Measurements from ENCODE around the gene ITPK1. TPM values are rescaled to one million over a fixed set of nuclear protein-coding genes. Genes with fewer than 3 reads are reported as not detected.

ITPK1 gene
- total and polyA plus RNA-seq, 2 experiments from 2014 or later = 33.0 to 42.9 TPM

- no peak overlapping the region for H3K4me3 ChIP-seq
- no peaks in the 10 kb centered on the region for H3K27me3 ChIP-seq
- no peak for TF ChIP-seq CTCF (IDR thresholded peaks at IDR 0.05; ENCODE audit: low read depth, low read length)
- DNase-seq (ENCODE audit: low read depth in 1 of 2, low spot score in 1 of 2) = no peak
- peaks cover 15% of the 10 kb centered on the region for H3K4me1 ChIP-seq (ENCODE audit: low read depth)
- H3K9me3 ChIP-seq (ENCODE audit: low read depth) = no peaks in the 10 kb centered on the region
- H3K27ac ChIP-seq = no peak overlapping the region
- no peaks in the 10 kb centered on the region for H3K36me3 ChIP-seq
Measured at GRCh38 chr14:92959761-92960680, 155.7 kb downstream of the ITPK1 start.

GRCh38 chr14:92959189-92959531 lies 156.6 kb downstream of the ITPK1 start:
- no peak for TF ChIP-seq CTCF (IDR thresholded peaks at IDR 0.05; ENCODE audit: low read depth, low read length)
- no peak overlapping the region for H3K27ac ChIP-seq

GRCh38 chr14:92958373-92959188 lies 157.1 kb downstream of the ITPK1 start:
- no peaks in the 10 kb centered on the region for H3K36me3 ChIP-seq
- no peak for TF ChIP-seq CTCF (IDR thresholded peaks at IDR 0.05; ENCODE audit: low read depth, low read length)
- no peaks in the 10 kb centered on the region for H3K9me3 ChIP-seq (ENCODE audit: low read depth)
- H3K4me3 ChIP-seq = no peak overlapping the region
- H3K27ac ChIP-seq = no peak overlapping the region
- H3K4me1 ChIP-seq (ENCODE audit: low read depth) = peaks cover 4% of the 10 kb centered on the region
- H3K27me3 ChIP-seq = no peaks in the 10 kb centered on the region
- no peak for DNase-seq (ENCODE audit: low read depth in 1 of 2, low spot score in 1 of 2)

More at GRCh38 chr14:92959189-92959531, 156.6 kb downstream of the ITPK1 start:
- no peak for DNase-seq (ENCODE audit: low read depth in 1 of 2, low spot score in 1 of 2)
- H3K36me3 ChIP-seq = no peaks in the 10 kb centered on the region
- H3K4me3 ChIP-seq = no peak overlapping the region
- H3K9me3 ChIP-seq (ENCODE audit: low read depth) = no peaks in the 10 kb centered on the region
- no peaks in the 10 kb centered on the region for H3K27me3 ChIP-seq
- H3K4me1 ChIP-seq (ENCODE audit: low read depth) = peaks cover 10% of the 10 kb centered on the region

GRCh38 chr14:92956961-92957360 lies 158.8 kb downstream of the ITPK1 start:
- no peaks in the 10 kb centered on the region for H3K4me1 ChIP-seq (ENCODE audit: low read depth)
- no peaks in the 10 kb centered on the region for H3K27me3 ChIP-seq
- H3K36me3 ChIP-seq = no peaks in the 10 kb centered on the region
- TF ChIP-seq CTCF (IDR thresholded peaks at IDR 0.05; ENCODE audit: low read depth, low read length) = no peak
- H3K9me3 ChIP-seq (ENCODE audit: low read depth) = no peaks in the 10 kb centered on the region
- H3K4me3 ChIP-seq = no peak overlapping the region
- DNase-seq (ENCODE audit: low read depth in 1 of 2, low spot score in 1 of 2) = no peak
- no peak overlapping the region for H3K27ac ChIP-seq

GRCh38 chr14:92955381-92955780 lies 160.3 kb downstream of the ITPK1 start:
- DNase-seq (ENCODE audit: low read depth in 1 of 2, low spot score in 1 of 2) = no peak
- no peak for TF ChIP-seq CTCF (IDR thresholded peaks at IDR 0.05; ENCODE audit: low read depth, low read length)

More at GRCh38 chr14:92955381-92955780, 160.3 kb downstream of the ITPK1 start:
- Histone ChIP-seq H3K27me3 (no peaks in the 10 kb centered on the region), H3K36me3 (no peaks in the 10 kb centered on the region), H3K9me3 (ENCODE audit: low read depth) (no peaks in the 10 kb centered on the region), H3K4me3 (no peak overlapping the region), H3K4me1 (ENCODE audit: low read depth) (no peaks in the 10 kb centered on the region), H3K27ac (no peak overlapping the region)
